Activated B cell treated with CpG ODN at 0.5 μM for 24 hours (primary cell): Measurements from ENCODE around the gene RGS1. TPM values are rescaled to one million over a fixed set of nuclear protein-coding genes. Genes with fewer than 3 reads are reported as not detected.
A peak's percentile ranks its signal among the peaks of the same experiment; 100 is the strongest.

Experiments used
- ATAC-seq: fragments of 200-7000 bp; cut with Tn5 transposase; one replicate; pipeline ENCODE4 v1.10.0; 2021; ENCODE audit warnings: low read depth, mild to moderate bottlenecking, moderate library complexity
- CTCF ChIA-PET: fragments of 350-600 bp; sonication (Branson Sonifier 250); formaldehyde crosslinking; loops from one replicate; lab custom pipeline; 2021; ENCODE audit warnings: antibody characterized with exemption; lab: Charles Lee
- POLR2A ChIA-PET: fragments of 350-600 bp; sonication (Branson Sonifier 250); formaldehyde crosslinking; loops from one replicate; lab custom pipeline; 2021; ENCODE audit warnings: antibody characterized with exemption; lab: Charles Lee
- DNase-seq: peaks from one replicate; pipeline ENCODE4 v3.0.0; 2022
- H3K27ac Mint-ChIP-seq: one replicate; pipeline ENCODE4 v1.8.0; 2020; ENCODE audit warnings: mixed read lengths
- H3K27me3 Mint-ChIP-seq: one replicate; pipeline ENCODE4 v1.8.0; 2021; ENCODE audit warnings: mixed read lengths
- H3K36me3 Mint-ChIP-seq: one replicate; pipeline ENCODE4 v1.8.0; 2021; ENCODE audit warnings: low read depth, mixed read lengths
- H3K4me1 Mint-ChIP-seq: one replicate; pipeline ENCODE4 v1.8.0; 2021; ENCODE audit warnings: mixed read lengths
- H3K4me3 Mint-ChIP-seq: one replicate; pipeline ENCODE4 v1.8.0; 2020; ENCODE audit warnings: mild to moderate bottlenecking, mixed read lengths
- H3K9me3 Mint-ChIP-seq: one replicate; pipeline ENCODE4 v1.8.0; 2020; ENCODE audit warnings: mixed read lengths
- CTCF ChIP-seq: fragments of 200-600 bp; IDR thresholded peaks from one replicate; pipeline ENCODE4 v1.8.0; 2022; ENCODE audit warnings: antibody characterized with exemption, mild to moderate bottlenecking
- intact Hi-C: fragments of 100-400 bp; cut with micrococcal nuclease; formaldehyde crosslinking; loops from one replicate; pipeline ENCODE4 v1.15.1; 2024
- total RNA-seq: library from RNA; stranded (reverse); gene quantifications from 2 replicates; pipeline ENCODE4 v1.2.3, GENCODE V29; 2022

Gene RGS1
- total RNA-seq, 1 donor from 2014 or later = 56.8 TPM

DNA sequence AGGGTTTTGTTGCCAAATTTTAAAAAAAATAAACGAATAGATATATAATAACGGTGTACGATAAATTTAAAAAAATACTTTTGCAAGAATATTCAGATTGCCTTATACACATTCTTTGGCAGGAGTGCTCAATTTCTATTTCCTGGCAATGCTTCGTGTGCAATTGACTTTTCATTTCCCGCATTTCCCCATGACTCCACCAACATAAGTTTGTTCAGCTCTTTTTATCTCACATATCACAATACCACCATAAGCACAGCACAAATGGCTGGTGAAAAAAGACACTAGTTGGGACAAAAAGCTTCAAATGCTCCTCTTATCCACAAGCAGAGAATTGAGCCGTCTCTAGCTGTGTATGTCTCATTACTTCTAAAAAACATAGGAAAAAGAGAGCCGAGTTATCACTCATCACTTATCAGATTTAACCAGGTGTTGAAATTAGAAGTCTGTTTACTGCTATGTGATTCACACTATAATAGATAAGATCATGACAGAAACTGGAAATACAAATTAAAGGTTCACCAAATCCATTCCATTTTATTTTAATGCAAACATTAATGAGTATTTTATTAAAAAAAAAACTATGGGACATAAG is 28.9 kb upstream of the RGS1 start:
- peaks cover 60% of the 10 kb centered on the region for H3K4me1 Mint-ChIP-seq
- CTCF ChIA-PET = interaction anchor here (1.2 to 2.9 kb wide), 3 partner anchors 32 to 36 kb away, joined by 3 to 16 read pairs (median 8); no protein-coding TSS in a partner anchor
- H3K27me3 Mint-ChIP-seq = no peaks in the 10 kb centered on the region
- no peak for DNase-seq
- no peaks in the 10 kb centered on the region for H3K9me3 Mint-ChIP-seq
- TF ChIP-seq CTCF = no peak
- no peak overlapping the region for H3K27ac Mint-ChIP-seq
- H3K36me3 Mint-ChIP-seq = no peaks in the 10 kb centered on the region
- H3K4me3 Mint-ChIP-seq = no peak overlapping the region
- intact Hi-C loops = loop anchor here (1.0 kb wide), 1 partner anchor 8 kb away; no protein-coding TSS in a partner anchor
- no peak for ATAC-seq
- POLR2A ChIA-PET = interaction anchor here (2.1 to 4.8 kb wide), 4 partner anchors 7 to 62 kb away, joined by 12 to 46 read pairs (median 30); no protein-coding TSS in a partner anchor

DNA sequence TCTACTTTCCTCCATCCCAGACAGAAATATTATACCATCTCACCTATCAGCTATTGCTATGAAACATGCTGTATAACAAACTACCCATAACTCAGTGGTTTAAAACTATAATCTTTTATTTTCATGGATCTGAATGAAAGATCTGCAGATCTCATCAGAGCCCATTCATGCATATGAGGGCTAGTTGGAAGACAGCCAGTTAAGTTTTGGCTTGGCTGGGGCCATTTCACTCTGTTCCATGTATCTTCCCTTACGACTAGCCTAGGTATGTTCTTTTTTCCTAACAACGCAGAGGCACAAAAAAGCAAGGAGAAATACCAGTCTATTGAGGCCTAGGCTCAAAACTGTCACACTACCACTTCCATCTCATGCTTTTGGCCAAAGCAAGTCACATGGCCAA is 28.1 kb upstream of the RGS1 start:
- H3K36me3 Mint-ChIP-seq = no peaks in the 10 kb centered on the region
- DNase-seq = no peak
- peaks cover 63% of the 10 kb centered on the region for H3K4me1 Mint-ChIP-seq
- H3K27me3 Mint-ChIP-seq = no peaks in the 10 kb centered on the region
- CTCF ChIA-PET = interaction anchor here (1.2 kb wide), 1 partner anchor 35 kb away, joined by 3 read pairs; no protein-coding TSS in a partner anchor
- no peak for TF ChIP-seq CTCF
- POLR2A ChIA-PET = interaction anchor here (3.6 kb wide), 1 partner anchor 31 kb away, joined by 46 read pairs; no protein-coding TSS in a partner anchor
- intact Hi-C loops = no loop called here
- H3K27ac Mint-ChIP-seq = no peak overlapping the region
- ATAC-seq = no peak
- H3K9me3 Mint-ChIP-seq = no peaks in the 10 kb centered on the region
- no peak overlapping the region for H3K4me3 Mint-ChIP-seq

GRCh38 chr1:192549937-192550336 is 25.6 kb upstream of the RGS1 start:
- ChIA-PET CTCF (interaction anchor here (0.7 kb wide), 1 partner anchor 15 kb away, joined by 3 read pairs; no protein-coding TSS in a partner anchor), POLR2A (interaction anchor here (1.3 to 2.0 kb wide), 3 partner anchors 11 to 43 kb away, joined by 3 to 10 read pairs (median 6); no protein-coding TSS in a partner anchor)
- DNase-seq (no peak), ATAC-seq (no peak)
- H3K4me3 Mint-ChIP-seq = no peak overlapping the region
- no peak overlapping the region for H3K27ac Mint-ChIP-seq
- H3K27me3 Mint-ChIP-seq = no peaks in the 10 kb centered on the region
- intact Hi-C loops = no loop called here
- H3K36me3 Mint-ChIP-seq = no peaks in the 10 kb centered on the region
- no peak for TF ChIP-seq CTCF
- no peaks in the 10 kb centered on the region for H3K9me3 Mint-ChIP-seq
- H3K4me1 Mint-ChIP-seq = peaks cover 67% of the 10 kb centered on the region

GRCh38 chr1:192550922-192551534 is 24.5 kb upstream of the RGS1 start:
- no peaks in the 10 kb centered on the region for H3K9me3 Mint-ChIP-seq
- no peaks in the 10 kb centered on the region for H3K36me3 Mint-ChIP-seq
- peak overlapping the region; percentile 69 for H3K27ac Mint-ChIP-seq
- CTCF ChIA-PET = interaction anchor here (0.6 to 1.3 kb wide), 3 partner anchors 11 to 34 kb away, joined by 3 to 4 read pairs (median 3); no protein-coding TSS in a partner anchor
- peak overlapping the region; percentile 39 for H3K4me3 Mint-ChIP-seq
- DNase-seq (no peak), ATAC-seq (peak; percentile 38)
- no peaks in the 10 kb centered on the region for H3K27me3 Mint-ChIP-seq
- TF ChIP-seq CTCF = no peak
- POLR2A ChIA-PET = interaction anchor here (0.7 to 2.0 kb wide), 5 partner anchors 12 to 45 kb away, joined by 3 to 10 read pairs (median 6); no protein-coding TSS in a partner anchor
- peaks cover 63% of the 10 kb centered on the region for H3K4me1 Mint-ChIP-seq
- intact Hi-C loops = no loop called here

DNA sequence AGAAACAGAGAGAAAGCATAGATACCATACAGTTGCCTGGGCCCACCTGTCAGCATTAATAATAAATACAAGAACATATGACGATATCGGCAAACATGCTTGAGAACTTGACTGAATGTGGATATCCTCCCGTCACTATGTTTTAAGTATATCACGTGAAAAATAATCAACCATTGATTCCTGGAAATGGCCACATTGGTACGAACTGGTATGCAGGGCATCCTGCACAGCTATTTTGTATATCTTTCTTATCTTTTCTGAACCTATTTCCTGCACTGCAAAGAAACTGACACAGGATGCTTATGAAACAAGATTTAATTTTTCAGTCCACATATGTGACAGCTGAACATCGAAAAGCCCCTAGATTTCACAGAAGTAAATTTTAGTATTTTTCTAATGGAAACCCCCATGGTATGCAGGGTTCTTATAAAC is 22.8 kb upstream of the RGS1 start:
- ChIA-PET CTCF (interaction anchor here (1.4 kb wide), 1 partner anchor 29 kb away, joined by 3 read pairs; no protein-coding TSS in a partner anchor), POLR2A (interaction anchor here (1.3 to 3.3 kb wide), 3 partner anchors 7 to 13 kb away, joined by 3 to 22 read pairs (median 9); no protein-coding TSS in a partner anchor)
- intact Hi-C loops = loop anchor here (1.0 kb wide), 1 partner anchor 7 kb away; no protein-coding TSS in a partner anchor
- no peak for TF ChIP-seq CTCF
- no peak overlapping the region for H3K27ac Mint-ChIP-seq
- peaks cover 57% of the 10 kb centered on the region for H3K4me1 Mint-ChIP-seq
- DNase-seq (no peak), ATAC-seq (no peak)
- no peaks in the 10 kb centered on the region for H3K9me3 Mint-ChIP-seq
- no peaks in the 10 kb centered on the region for H3K27me3 Mint-ChIP-seq
- no peaks in the 10 kb centered on the region for H3K36me3 Mint-ChIP-seq
- H3K4me3 Mint-ChIP-seq = no peak overlapping the region
